G401.6 (cell line): Measurements from ENCODE around the gene TARBP2.
A peak's percentile ranks its signal among the peaks of the same experiment; 100 is the strongest.
"Not testable (repeated sequence)": the region's sequence is repeated elsewhere in the genome, so short reads cannot be mapped to it uniquely, and the experiment has no call there.

Experiments
- FAIRE-seq: peaks from 2 replicates; lab custom pipeline; 2012; peaks lifted over from hg19 to GRCh38; lab: Jason Lieb, UNC

The TARBP2 gene

GRCh38 chr12:53515291-53515680 lies 14.2 kb downstream of the TARBP2 start:
- no peak for FAIRE-seq

GRCh38 chr12:53516758-53517455 lies 15.8 kb downstream of the TARBP2 start:
- FAIRE-seq: no peak

DNA sequence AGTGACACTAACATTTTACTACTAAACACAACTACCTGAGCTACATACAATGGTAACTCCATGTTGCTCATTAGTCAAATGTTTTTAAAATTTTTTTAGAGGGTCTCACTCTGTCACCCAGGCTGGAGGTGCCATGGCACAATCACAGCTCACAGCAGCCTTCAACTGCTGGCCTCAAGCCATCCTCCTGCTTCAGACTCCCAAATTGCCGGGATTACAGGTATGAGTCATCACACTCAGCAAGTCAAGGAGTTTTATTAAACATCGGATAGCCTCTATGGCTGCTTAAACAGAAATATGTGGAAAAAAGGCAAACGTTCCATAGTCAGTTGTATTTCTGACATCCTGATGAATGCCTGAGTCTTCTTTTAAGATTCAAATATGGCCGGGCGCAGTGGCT lies 17.3 kb downstream of the TARBP2 start:
- FAIRE-seq: no peak

GRCh38 chr12:53523131-53523530 lies 22.0 kb downstream of the TARBP2 start:
- no peak for FAIRE-seq

DNA sequence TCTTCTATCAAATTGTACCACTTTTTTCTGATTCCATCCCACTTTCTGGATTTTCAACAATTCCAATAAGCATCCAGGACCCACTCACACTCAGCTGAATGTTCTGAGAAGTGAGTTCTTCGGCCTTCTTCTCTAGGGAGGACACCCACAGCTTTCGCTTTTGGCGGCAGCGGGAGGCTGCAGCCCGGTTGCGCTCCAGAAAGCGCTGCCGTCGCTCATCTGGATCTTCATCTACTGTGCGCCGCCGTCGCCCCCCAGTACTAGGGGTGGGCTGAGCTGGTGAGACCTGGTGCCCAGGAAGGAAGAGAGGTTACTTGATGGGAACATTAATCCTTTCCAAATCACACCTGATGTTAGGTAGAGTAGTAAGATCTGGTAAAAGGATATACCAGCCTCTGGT lies 23.4 kb downstream of the TARBP2 start:
- FAIRE-seq: no peak

DNA sequence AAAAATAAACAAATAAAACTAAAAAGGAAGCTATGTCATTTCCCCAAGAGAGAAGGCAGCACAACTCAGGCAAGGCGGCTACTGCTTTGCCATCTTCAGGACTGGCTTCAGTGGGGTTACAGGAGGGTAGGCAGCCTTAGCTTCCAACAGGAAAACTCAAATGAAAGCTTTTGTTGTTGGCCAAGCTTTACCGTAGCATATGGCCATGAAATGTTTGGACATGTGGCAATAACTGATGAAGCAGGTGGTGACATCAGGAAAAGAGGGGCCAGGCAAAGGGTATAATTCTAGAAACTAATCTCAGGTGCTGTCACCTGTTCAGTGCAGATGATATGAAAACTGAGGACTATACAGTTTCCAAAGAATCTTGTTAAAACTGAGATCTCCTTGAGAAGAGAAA lies 29.0 kb downstream of the TARBP2 start:
- FAIRE-seq: no peak

- FAIRE-seq: no peak
These were observed 29.8 kb downstream of the TARBP2 start for GRCh38 chr12:53530920-53531319.

- no peak for FAIRE-seq
These were observed 30.9 kb downstream of the TARBP2 start for GRCh38 chr12:53532021-53532420.

DNA sequence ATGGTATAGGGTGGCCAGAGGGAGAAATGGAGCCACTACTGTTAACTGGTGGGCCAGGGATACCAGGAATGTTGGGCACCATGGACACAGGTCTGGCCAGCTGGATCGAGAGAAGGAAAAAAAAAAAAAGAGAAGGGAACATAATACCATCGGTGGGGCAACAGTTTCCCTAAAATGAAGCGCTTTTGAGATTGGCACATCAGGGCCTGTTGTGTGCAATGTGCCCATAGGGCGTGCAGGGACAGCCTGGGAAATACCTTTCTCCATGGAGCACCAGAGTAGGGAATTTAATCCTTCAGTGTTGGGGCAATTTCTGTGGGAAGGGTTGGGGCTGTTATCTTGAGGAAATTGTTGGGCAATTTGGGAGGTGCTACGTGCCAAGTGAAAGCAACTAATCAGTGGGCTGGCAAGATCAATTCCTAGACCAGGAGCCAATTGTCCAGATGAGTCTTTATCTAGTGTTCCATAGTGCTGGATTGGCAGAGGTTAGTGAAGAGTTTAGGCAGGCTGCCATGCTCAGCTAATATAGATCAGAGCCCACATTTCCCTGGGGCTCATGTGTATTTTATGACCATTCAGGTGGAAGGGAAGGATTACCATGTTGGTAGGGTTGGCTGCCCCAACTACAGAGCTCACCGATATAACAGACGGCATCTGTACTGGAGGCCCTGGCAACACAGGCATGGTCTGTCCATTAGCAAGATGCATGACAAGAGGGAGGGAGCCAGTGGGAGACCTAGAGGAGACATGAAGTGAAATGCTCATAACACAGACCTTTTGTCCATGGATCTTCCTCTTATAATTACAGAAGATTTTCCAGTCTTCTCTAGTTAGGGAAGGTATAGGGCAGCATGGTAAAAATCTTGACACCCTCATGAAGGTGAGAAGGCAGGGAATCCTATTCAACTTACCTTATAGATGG lies 31.7 kb downstream of the TARBP2 start:
- FAIRE-seq: no peak

GRCh38 chr12:53533471-53533870 lies 32.4 kb downstream of the TARBP2 start:
- FAIRE-seq: no peak

DNA sequence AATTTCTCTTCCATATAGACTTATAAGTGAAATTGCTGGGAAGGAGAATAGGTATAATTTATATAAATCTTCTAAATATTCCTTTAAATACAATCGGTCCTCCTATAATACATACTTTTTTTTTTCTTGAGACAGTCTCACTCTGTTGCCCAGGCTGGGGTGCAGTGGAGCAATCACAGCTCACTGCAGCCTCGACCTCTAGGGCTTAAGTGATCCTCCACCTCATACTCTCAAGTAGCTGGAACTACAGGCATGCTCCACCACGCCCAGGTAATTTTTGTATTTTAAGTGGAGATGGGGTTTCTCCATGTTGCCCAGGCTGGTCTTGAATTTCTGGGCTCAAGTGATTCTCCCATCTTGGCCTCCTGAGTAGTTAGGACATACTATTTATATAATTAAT lies 35.9 kb downstream of the TARBP2 start:
- no peak for FAIRE-seq

GRCh38 chr12:53538209-53538689 lies 37.2 kb downstream of the TARBP2 start:
- no peak for FAIRE-seq

- no peak for FAIRE-seq
These were observed 38.4 kb downstream of the TARBP2 start for GRCh38 chr12:53539526-53539925.

DNA sequence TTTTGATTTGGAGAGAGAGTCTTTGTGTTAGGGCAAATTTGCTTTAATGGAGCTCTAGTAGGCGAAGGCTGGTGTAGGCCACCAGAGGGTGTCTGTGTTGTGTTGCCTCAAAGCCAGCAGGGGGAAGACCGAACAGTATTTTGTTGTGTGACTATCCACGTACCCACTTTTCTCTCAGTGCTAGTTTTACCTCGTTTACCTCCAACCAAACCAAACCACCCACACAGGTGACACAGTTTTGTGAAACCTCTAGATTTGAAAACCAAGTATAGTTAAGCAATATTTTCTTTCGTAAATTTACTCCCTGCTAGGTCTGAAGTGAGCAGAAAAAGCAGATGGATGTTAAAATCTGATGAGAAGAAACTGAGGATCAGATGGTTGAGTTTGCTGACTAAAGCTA lies 42.5 kb downstream of the TARBP2 start:
- FAIRE-seq: peak; percentile 94

- FAIRE-seq: not testable (repeated sequence)
These were observed 47.3 kb downstream of the TARBP2 start for GRCh38 chr12:53548354-53548753.

GRCh38 chr12:53550131-53550530 lies 49.0 kb downstream of the TARBP2 start:
- FAIRE-seq: not testable (repeated sequence)

- no peak for FAIRE-seq
These were observed 49.5 kb downstream of the TARBP2 start for GRCh38 chr12:53550595-53550994.

DNA sequence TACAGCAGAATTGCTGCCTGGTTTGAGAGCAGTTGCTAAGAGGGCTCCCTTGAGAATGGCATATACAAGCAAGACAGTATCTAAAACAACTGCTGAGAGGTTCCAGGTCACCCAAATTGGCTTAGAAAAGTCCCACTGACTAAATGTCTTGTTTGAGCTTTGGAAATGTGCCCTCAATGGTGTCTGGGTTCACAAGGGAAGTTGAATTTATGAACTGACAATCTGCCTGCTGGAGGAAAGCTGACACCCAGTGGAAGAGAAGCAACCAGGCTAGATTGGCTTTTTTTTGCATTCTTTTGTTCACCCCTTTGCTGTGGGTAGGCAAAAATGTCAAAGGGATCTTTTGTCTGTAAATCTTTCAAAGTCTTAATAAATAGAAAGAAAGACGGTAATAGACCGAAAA lies 50.8 kb downstream of the TARBP2 start:
- no peak for FAIRE-seq

GRCh38 chr12:53552361-53553327 lies 51.6 kb downstream of the TARBP2 start:
- FAIRE-seq: no peak
